ENCODE results near the gene SHISA9.

The SHISA9 gene

GRCh38 chr16:13134836-13135235, 233.4 kb downstream of the SHISA9 start:
- no peak for DNase-seq

- DNase-seq = no peak
These were observed 235.5 kb downstream of the SHISA9 start for GRCh38 chr16:13136901-13137300.

GRCh38 chr16:13138528-13138927, 237.1 kb downstream of the SHISA9 start:
- no peak for DNase-seq

- DNase-seq = no peak
These were observed 238.4 kb downstream of the SHISA9 start for GRCh38 chr16:13139661-13140241.

GRCh38 chr16:13143551-13143950, 242.2 kb downstream of the SHISA9 start:
- no peak for DNase-seq

GRCh38 chr16:13146829-13147228, 245.4 kb downstream of the SHISA9 start:
- DNase-seq = no peak

GRCh38 chr16:13148294-13148693, 246.9 kb downstream of the SHISA9 start:
- DNase-seq = no peak

- no peak for DNase-seq
These were observed 247.4 kb downstream of the SHISA9 start for GRCh38 chr16:13148836-13149235.

GRCh38 chr16:13150181-13150885, 248.9 kb downstream of the SHISA9 start:
- no peak for DNase-seq

- DNase-seq = no peak
These were observed 252.3 kb downstream of the SHISA9 start for GRCh38 chr16:13153696-13154095.

- DNase-seq = no peak
These were observed 253.4 kb downstream of the SHISA9 start for GRCh38 chr16:13154799-13155198.

- DNase-seq = no peak
These were observed 254.0 kb downstream of the SHISA9 start for GRCh38 chr16:13155377-13155776.

GRCh38 chr16:13155780-13156179, 254.4 kb downstream of the SHISA9 start:
- no peak for DNase-seq

- DNase-seq = no peak
These were observed 255.7 kb downstream of the SHISA9 start for GRCh38 chr16:13157082-13157481.

GRCh38 chr16:13158427-13158826, 257.0 kb downstream of the SHISA9 start:
- no peak for DNase-seq

GRCh38 chr16:13165024-13165423, 263.6 kb downstream of the SHISA9 start:
- DNase-seq = no peak

- DNase-seq = no peak
These were observed 266.7 kb downstream of the SHISA9 start for GRCh38 chr16:13168091-13168572.

- DNase-seq = no peak
These were observed 269.9 kb downstream of the SHISA9 start for GRCh38 chr16:13171313-13171712.

- no peak for DNase-seq
These were observed 275.3 kb downstream of the SHISA9 start for GRCh38 chr16:13176711-13177110.

- DNase-seq = no peak
These were observed 276.9 kb downstream of the SHISA9 start for GRCh38 chr16:13178318-13178717.

GRCh38 chr16:13181432-13181831, 280.0 kb downstream of the SHISA9 start:
- no peak for DNase-seq

GRCh38 chr16:13186813-13187212, 285.4 kb downstream of the SHISA9 start:
- DNase-seq = no peak

GRCh38 chr16:13189250-13189649, 287.9 kb downstream of the SHISA9 start:
- DNase-seq = no peak

GRCh38 chr16:13193721-13194120, 292.3 kb downstream of the SHISA9 start:
- DNase-seq = no peak

- no peak for DNase-seq
These were observed 293.4 kb downstream of the SHISA9 start for GRCh38 chr16:13194766-13195165.

Data from activated naive CD4-positive, alpha-beta T cell treated with Interleukin-2 at 50 U/mL for 16 hours (primary cell).